ENCODE results near the gene SUPT20H. TPM values are rescaled to one million over a fixed set of nuclear protein-coding genes. Genes with fewer than 3 reads are reported as not detected.

The SUPT20H gene
- total and polyA plus RNA-seq, 2 experiments from 2014 or later, result 68.7 to 98.2 TPM

DNA sequence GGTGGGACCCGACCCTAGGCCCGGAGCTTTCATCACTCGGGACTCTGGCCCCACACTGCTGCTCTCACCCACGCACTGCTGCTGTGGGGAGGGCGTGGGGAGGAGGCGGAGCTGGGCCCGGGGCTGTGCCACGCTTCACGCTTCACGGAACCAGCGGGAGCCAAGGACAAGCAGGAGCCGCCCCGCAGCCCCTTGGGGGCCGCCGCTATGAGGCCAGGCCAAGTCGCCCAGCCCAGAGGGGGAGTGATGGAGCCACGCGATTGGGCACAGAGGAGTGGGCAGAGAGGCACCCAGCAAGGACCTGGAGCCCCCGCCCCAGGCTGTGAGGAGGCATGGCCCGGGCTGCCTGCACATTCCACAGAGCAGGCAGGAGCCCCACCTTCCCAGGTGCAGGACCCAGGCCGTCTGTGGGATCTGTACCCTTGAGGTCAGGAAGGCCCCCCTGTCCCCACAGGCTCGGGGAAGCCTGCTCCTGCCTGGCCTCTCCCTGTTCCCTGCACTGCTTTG lies 10.2 kb upstream of the SUPT20H start:
- no peak for DNase-seq (ENCODE audit: low spot score)
- H2AFZ ChIP-seq, result peak overlapping the region; percentile 14; the same call in 1 of the 2 replicates
- H3K27ac Mint-ChIP-seq, result no peak overlapping the region
- no peak overlapping the region for H3K4me3 ChIP-seq
- no peaks in the 10 kb centered on the region for H3F3A ChIP-seq (replicated peaks; ENCODE audit: low read depth)
- peaks cover 12% of the 10 kb centered on the region; the same call in 1 of the 2 replicates for H3K4me1 ChIP-seq (ENCODE audit: insufficient read depth)
- H4K20me1 ChIP-seq (replicated peaks; ENCODE audit: insufficient read depth), result no peaks in the 10 kb centered on the region
- H3K4me1 Mint-ChIP-seq, result peaks cover 13% of the 10 kb centered on the region
- no peaks in the 10 kb centered on the region; the same call in 2 of the 3 replicates for H3K9me3 Mint-ChIP-seq
- no peak overlapping the region for H3K4me3 Mint-ChIP-seq
- H3K9me2 ChIP-seq (ENCODE audit: insufficient read depth), result no peaks in the 10 kb centered on the region
- no peak overlapping the region for H3K27ac ChIP-seq (ENCODE audit: low read depth)
- no peaks in the 10 kb centered on the region for H3K79me2 ChIP-seq (replicated peaks; ENCODE audit: insufficient read depth)
- H3K36me3 ChIP-seq (ENCODE audit: insufficient read depth), result no peaks in the 10 kb centered on the region
- no peaks in the 10 kb centered on the region for H3K27me3 ChIP-seq (ENCODE audit: insufficient read depth)
- H3K27me3 Mint-ChIP-seq (ENCODE audit: insufficient read depth, low read depth, poor library complexity), result peaks cover 2% of the 10 kb centered on the region
- no peak overlapping the region for H3K4me2 ChIP-seq
- no peak; the same call in 2 of the 3 replicates for ATAC-seq
- H3K36me3 Mint-ChIP-seq (ENCODE audit: low read depth), result no peaks in the 10 kb centered on the region
- TF ChIP-seq, protein P1, sequence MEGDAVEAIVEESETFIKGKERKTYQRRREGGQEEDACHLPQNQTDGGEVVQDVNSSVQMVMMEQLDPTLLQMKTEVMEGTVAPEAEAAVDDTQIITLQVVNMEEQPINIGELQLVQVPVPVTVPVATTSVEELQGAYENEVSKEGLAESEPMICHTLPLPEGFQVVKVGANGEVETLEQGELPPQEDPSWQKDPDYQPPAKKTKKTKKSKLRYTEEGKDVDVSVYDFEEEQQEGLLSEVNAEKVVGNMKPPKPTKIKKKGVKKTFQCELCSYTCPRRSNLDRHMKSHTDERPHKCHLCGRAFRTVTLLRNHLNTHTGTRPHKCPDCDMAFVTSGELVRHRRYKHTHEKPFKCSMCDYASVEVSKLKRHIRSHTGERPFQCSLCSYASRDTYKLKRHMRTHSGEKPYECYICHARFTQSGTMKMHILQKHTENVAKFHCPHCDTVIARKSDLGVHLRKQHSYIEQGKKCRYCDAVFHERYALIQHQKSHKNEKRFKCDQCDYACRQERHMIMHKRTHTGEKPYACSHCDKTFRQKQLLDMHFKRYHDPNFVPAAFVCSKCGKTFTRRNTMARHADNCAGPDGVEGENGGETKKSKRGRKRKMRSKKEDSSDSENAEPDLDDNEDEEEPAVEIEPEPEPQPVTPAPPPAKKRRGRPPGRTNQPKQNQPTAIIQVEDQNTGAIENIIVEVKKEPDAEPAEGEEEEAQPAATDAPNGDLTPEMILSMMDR (conservative IDR thresholded peaks at IDR 0.05; ENCODE audit: low read depth in 2 of 2), result no peak
- TF ChIP-seq, protein P2, sequence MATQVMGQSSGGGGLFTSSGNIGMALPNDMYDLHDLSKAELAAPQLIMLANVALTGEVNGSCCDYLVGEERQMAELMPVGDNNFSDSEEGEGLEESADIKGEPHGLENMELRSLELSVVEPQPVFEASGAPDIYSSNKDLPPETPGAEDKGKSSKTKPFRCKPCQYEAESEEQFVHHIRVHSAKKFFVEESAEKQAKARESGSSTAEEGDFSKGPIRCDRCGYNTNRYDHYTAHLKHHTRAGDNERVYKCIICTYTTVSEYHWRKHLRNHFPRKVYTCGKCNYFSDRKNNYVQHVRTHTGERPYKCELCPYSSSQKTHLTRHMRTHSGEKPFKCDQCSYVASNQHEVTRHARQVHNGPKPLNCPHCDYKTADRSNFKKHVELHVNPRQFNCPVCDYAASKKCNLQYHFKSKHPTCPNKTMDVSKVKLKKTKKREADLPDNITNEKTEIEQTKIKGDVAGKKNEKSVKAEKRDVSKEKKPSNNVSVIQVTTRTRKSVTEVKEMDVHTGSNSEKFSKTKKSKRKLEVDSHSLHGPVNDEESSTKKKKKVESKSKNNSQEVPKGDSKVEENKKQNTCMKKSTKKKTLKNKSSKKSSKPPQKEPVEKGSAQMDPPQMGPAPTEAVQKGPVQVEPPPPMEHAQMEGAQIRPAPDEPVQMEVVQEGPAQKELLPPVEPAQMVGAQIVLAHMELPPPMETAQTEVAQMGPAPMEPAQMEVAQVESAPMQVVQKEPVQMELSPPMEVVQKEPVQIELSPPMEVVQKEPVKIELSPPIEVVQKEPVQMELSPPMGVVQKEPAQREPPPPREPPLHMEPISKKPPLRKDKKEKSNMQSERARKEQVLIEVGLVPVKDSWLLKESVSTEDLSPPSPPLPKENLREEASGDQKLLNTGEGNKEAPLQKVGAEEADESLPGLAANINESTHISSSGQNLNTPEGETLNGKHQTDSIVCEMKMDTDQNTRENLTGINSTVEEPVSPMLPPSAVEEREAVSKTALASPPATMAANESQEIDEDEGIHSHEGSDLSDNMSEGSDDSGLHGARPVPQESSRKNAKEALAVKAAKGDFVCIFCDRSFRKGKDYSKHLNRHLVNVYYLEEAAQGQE (IDR thresholded peaks at IDR 0.05; ENCODE audit: unreplicated experiment), result no peak
- TF ChIP-seq, protein P3, sequence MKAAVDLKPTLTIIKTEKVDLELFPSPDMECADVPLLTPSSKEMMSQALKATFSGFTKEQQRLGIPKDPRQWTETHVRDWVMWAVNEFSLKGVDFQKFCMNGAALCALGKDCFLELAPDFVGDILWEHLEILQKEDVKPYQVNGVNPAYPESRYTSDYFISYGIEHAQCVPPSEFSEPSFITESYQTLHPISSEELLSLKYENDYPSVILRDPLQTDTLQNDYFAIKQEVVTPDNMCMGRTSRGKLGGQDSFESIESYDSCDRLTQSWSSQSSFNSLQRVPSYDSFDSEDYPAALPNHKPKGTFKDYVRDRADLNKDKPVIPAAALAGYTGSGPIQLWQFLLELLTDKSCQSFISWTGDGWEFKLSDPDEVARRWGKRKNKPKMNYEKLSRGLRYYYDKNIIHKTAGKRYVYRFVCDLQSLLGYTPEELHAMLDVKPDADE (IDR thresholded peaks at IDR 0.05), result no peak
- TF ChIP-seq ZNF114 (CRISPR knock-in tag; IDR thresholded peaks at IDR 0.05) (no peak), POLR2AphosphoS5 (IDR thresholded peaks at IDR 0.05; ENCODE audit: low read depth) (no peak), JUNB (IDR thresholded peaks at IDR 0.05; ENCODE audit: unreplicated experiment) (no peak), EZH2 (IDR thresholded peaks at IDR 0.05; ENCODE audit: low read depth, unreplicated experiment) (no peak), ZNF331 (CRISPR knock-in tag; IDR thresholded peaks at IDR 0.05; ENCODE audit: low read depth) (no peak), EZH2phosphoT487 (IDR thresholded peaks at IDR 0.05; ENCODE audit: unreplicated experiment) (no peak), STAT1 (IDR thresholded peaks at IDR 0.05; ENCODE audit: unreplicated experiment) (no peak)
